HEK293 (cell line): ENCODE measurements around the gene BCAR1.

Experiments
- CTCF ChIA-PET: fragments of 350-600 bp; formaldehyde crosslinking; extraction: SDS; loops from one replicate; lab custom pipeline; 2021; ENCODE audit warnings: antibody characterized with exemption; lab: Yijun Ruan, JAX
- POLR2A ChIA-PET: fragments of 300-600 bp; formaldehyde crosslinking; extraction: SDS; loops from one replicate; lab custom pipeline; 2020; ENCODE audit warnings: antibody characterized with exemption, inconsistent platforms; lab: Yijun Ruan, JAX
- H3K27ac ChIP-seq: fragments of 200-500 bp; sonication (Bioruptor generic); 2 replicates; pipeline ENCODE4 v1.5.1; 2014; ENCODE audit warnings: low read depth, low read length, control low read depth, inconsistent platforms; ENCODE audit errors: extremely low read depth
- H3K36me3 ChIP-seq, 2 experiments: fragments of 200-500 bp in 1 of 2; sonication (Bioruptor generic) in 1 of 2; 1 replicate in 1 of 2; 2 replicates in 1 of 2; pipeline ENCODE4 v1.5.1; 2014 to 2017; ENCODE audit warnings: inconsistent platforms in 2 of 2, low read length in 2 of 2; ENCODE audit not compliant: control insufficient read depth in 2 of 2, insufficient read depth in 1 of 2
- H3K4me1 ChIP-seq: fragments of 200-500 bp; sonication (Bioruptor generic); 2 replicates; pipeline ENCODE4 v1.5.1; 2014; ENCODE audit warnings: mild to moderate bottlenecking, low read length, inconsistent platforms; ENCODE audit not compliant: control insufficient read depth, insufficient read depth
- H3K4me3 ChIP-seq: 2 replicates; pipeline ENCODE4 v1.5.1; 2011; ENCODE audit warnings: low read depth, mild to moderate bottlenecking, control low read depth, low read length, moderate library complexity
- H3K9me3 ChIP-seq: fragments of 200-500 bp; sonication (Bioruptor generic); 2 replicates; pipeline ENCODE4 v1.5.1; 2014; ENCODE audit warnings: low read depth, low read length, inconsistent platforms; ENCODE audit not compliant: control insufficient read depth, insufficient read depth
- HOXA7 ChIP-seq: sonication (generic); formaldehyde crosslinking; IDR thresholded peaks from 2 replicates; pipeline ENCODE4 v1.8.1; 2022; ENCODE audit warnings: missing genetic modification reagents, borderline replicate concordance
- MYNN ChIP-seq: fragments of 450-650 bp; formaldehyde crosslinking; IDR thresholded peaks from 2 replicates; pipeline ENCODE4 v1.5.1; 2016; ENCODE audit warnings: missing biosample characterization, missing genetic modification characterization, borderline replicate concordance
- MZF1 ChIP-seq: fragments of 450-650 bp; formaldehyde crosslinking; IDR thresholded peaks from 2 replicates; pipeline ENCODE4 v1.5.1; 2017; ENCODE audit warnings: missing biosample characterization, missing genetic modification characterization, borderline replicate concordance
- TCF7L2 ChIP-seq: IDR thresholded peaks from 2 replicates; pipeline ENCODE4 v1.6.1; 2011; ENCODE audit warnings: low read depth, mild to moderate bottlenecking, inconsistent platforms, low read length, moderate library complexity, borderline replicate concordance
- YY2 ChIP-seq: fragments of 450-650 bp; formaldehyde crosslinking; IDR thresholded peaks from 2 replicates; pipeline ENCODE4 v1.5.1; 2016; ENCODE audit warnings: missing biosample characterization, missing genetic modification characterization
- ZBTB17 ChIP-seq: fragments of 450-650 bp; formaldehyde crosslinking; IDR thresholded peaks from 2 replicates; pipeline ENCODE4 v1.5.1; 2016; ENCODE audit warnings: missing biosample characterization, missing genetic modification characterization
- ZBTB21 ChIP-seq: fragments of 450-650 bp; formaldehyde crosslinking; IDR thresholded peaks from 2 replicates; pipeline ENCODE4 v1.5.1; 2017; ENCODE audit warnings: missing biosample characterization, missing genetic modification characterization
- ZBTB48 ChIP-seq: fragments of 450-650 bp; formaldehyde crosslinking; IDR thresholded peaks from 2 replicates; pipeline ENCODE4 v1.5.1; 2016; ENCODE audit warnings: missing biosample characterization, missing genetic modification characterization
- ZNF214 ChIP-seq: fragments of 450-650 bp; formaldehyde crosslinking; IDR thresholded peaks from 2 replicates; pipeline ENCODE4 v1.5.1; 2017; ENCODE audit warnings: missing biosample characterization, mild to moderate bottlenecking, missing genetic modification characterization, borderline replicate concordance
- ZNF221 ChIP-seq: fragments of 450-650 bp; formaldehyde crosslinking; IDR thresholded peaks from 2 replicates; pipeline ENCODE4 v1.5.1; 2017; ENCODE audit warnings: missing biosample characterization, missing genetic modification characterization, borderline replicate concordance
- ZNF274 ChIP-seq, 2 experiments: fragments of 200-500 bp in 1 of 2; fragments of 450-650 bp in 1 of 2; sonication (Bioruptor generic) in 1 of 2; formaldehyde crosslinking in 1 of 2; IDR thresholded peaks; 2 replicates each; pipeline versions ENCODE4 v1.5.1 to v1.6.1; 2014 to 2016; ENCODE audit warnings: borderline replicate concordance in 1 of 2, inconsistent platforms in 1 of 2, low read length in 1 of 2, missing biosample characterization in 1 of 2, missing genetic modification characterization in 1 of 2
- ZNF513 ChIP-seq: fragments of 450-650 bp; IDR thresholded peaks from 2 replicates; pipeline ENCODE4 v1.5.1; 2018; ENCODE audit warnings: missing biosample characterization, missing genetic modification characterization
- ZNF600 ChIP-seq: fragments of 450-650 bp; formaldehyde crosslinking; IDR thresholded peaks from 2 replicates; pipeline ENCODE4 v1.5.1; 2016; ENCODE audit warnings: missing biosample characterization, missing genetic modification characterization
- ZNF639 ChIP-seq: fragments of 450-650 bp; formaldehyde crosslinking; IDR thresholded peaks from 2 replicates; pipeline ENCODE4 v1.5.1; 2016; ENCODE audit warnings: missing biosample characterization, missing genetic modification characterization
- ZNF777 ChIP-seq: fragments of 450-650 bp; formaldehyde crosslinking; IDR thresholded peaks from 2 replicates; pipeline ENCODE4 v1.5.1; 2017; ENCODE audit warnings: missing biosample characterization, missing genetic modification characterization, borderline replicate concordance
- ZSCAN16 ChIP-seq: fragments of 450-650 bp; formaldehyde crosslinking; IDR thresholded peaks from 2 replicates; pipeline ENCODE4 v1.5.1; 2016; ENCODE audit warnings: missing biosample characterization, missing genetic modification characterization
- TF ChIP-seq, protein P1 (sequence below): fragments of 450-650 bp; formaldehyde crosslinking; IDR thresholded peaks from 2 replicates; pipeline ENCODE4 v1.5.1; 2016; ENCODE audit warnings: missing biosample characterization, missing genetic modification characterization
- TF ChIP-seq, protein P2 (sequence below): fragments of 450-650 bp; formaldehyde crosslinking; IDR thresholded peaks from 2 replicates; pipeline ENCODE4 v1.5.1; 2016; ENCODE audit warnings: missing biosample characterization, missing genetic modification characterization
- TF ChIP-seq, protein P3 (sequence below): fragments of 450-650 bp; formaldehyde crosslinking; IDR thresholded peaks from 2 replicates; pipeline ENCODE4 v1.5.1; 2016; ENCODE audit warnings: missing biosample characterization, missing genetic modification characterization

The BCAR1 gene

DNA sequence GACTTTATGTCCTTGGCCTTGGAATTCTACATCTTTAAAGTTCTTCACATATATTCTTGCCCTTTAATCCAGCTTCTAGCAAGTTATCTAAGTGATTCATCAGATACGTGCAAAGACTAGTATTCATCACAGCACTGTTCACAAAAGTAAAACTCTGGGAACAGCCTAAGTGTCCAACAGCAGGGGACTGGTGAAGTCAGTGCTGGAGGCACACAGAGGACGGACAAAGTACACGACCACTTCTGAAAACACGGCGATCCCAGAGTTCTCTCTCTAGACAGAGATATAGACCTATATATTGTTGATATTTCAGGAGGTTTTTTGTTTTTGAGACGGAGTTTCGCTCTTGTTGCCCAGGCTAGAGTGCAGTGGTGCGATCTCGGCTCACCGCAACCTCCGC, 19.9 kb downstream of the BCAR1 start:
- TF ChIP-seq ZBTB21 (tag by site-specific recombination) (no peak), MZF1 (tag by site-specific recombination) (peak; percentile 63; the same call in 1 of the 2 replicates)
- TF ChIP-seq, all 188 proteins: peak for 1
- no peaks in the 10 kb centered on the region for H3K4me1 ChIP-seq
- H3K4me3 ChIP-seq = no peak overlapping the region
- H3K36me3 ChIP-seq = peaks cover 8 to 77% of the 10 kb centered on the region in 2 experiments
- ChIA-PET POLR2A (no interaction called here), CTCF (interaction anchor here (0.6 to 1.2 kb wide), 3 partner anchors 33 to 383 kb away, joined by 3 read pairs; no protein-coding TSS in a partner anchor)
- no peaks in the 10 kb centered on the region for H3K9me3 ChIP-seq
- no peak overlapping the region for H3K27ac ChIP-seq

DNA sequence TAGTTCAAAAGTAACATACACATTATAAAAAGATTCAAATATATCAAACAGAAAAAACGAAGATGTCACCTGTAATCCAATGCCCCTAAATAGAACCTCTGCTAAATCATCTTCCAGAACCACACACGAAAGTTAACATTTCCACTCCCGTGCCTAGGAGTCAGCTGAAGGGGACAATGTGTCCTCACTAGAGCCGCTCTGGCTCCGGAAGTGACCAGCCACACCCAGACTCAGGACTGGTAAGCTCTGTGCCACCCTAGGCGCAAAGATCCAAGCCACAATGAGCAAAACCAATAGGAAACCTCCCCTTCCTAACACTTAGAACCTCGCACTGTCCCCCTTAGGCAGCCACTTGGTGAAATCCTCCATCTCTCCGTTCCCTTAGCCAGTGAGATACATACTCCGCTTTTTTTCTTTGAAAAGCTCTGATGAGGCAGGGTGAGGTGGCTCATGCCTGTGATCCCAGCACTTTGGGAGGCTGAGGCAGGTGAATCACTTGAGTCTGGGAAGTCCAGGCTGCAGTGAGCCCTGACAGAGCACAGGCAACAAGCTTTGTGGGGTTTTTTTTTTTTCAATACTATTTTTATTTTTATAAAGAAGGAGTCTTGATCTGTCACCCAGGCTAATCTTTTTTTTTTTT, 20.8 kb downstream of the BCAR1 start:
- ChIA-PET POLR2A (no interaction called here), CTCF (interaction anchor here (0.5 kb wide), 1 partner anchor 308 kb away, joined by 4 read pairs; no protein-coding TSS in a partner anchor)

More for the DNA sequence above, 20.8 kb downstream of the BCAR1 start:
- Histone ChIP-seq H3K36me3 (peaks cover 8 to 68% of the 10 kb centered on the region in 2 experiments), H3K4me1 (no peaks in the 10 kb centered on the region), H3K27ac (no peak overlapping the region), H3K9me3 (no peaks in the 10 kb centered on the region), H3K4me3 (no peak overlapping the region)
- TF ChIP-seq MYNN (tag by site-specific recombination) (no peak), ZNF777 (no peak), ZNF221 (tag by site-specific recombination) (no peak), ZBTB17 (tag by site-specific recombination) (no peak), YY2 (tag by site-specific recombination) (no peak), ZBTB48 (tag by site-specific recombination) (no peak), ZSCAN16 (tag by site-specific recombination) (no peak), TCF7L2 (no peak), HOXA7 (CRISPR knock-in tag) (no peak), ZNF513 (tag by site-specific recombination) (no peak), ZNF274 (IDR thresholded peaks at IDR 0.05; ENCODE audit: low read length) (no peak), ZNF274 (tag by site-specific recombination; IDR thresholded peaks at IDR 0.05; ENCODE audit: borderline replicate concordance) (no peak), ZNF639 (no peak), ZNF214 (tag by site-specific recombination) (no peak), ZNF600 (tag by site-specific recombination) (no peak)
- TF ChIP-seq, protein P1, sequence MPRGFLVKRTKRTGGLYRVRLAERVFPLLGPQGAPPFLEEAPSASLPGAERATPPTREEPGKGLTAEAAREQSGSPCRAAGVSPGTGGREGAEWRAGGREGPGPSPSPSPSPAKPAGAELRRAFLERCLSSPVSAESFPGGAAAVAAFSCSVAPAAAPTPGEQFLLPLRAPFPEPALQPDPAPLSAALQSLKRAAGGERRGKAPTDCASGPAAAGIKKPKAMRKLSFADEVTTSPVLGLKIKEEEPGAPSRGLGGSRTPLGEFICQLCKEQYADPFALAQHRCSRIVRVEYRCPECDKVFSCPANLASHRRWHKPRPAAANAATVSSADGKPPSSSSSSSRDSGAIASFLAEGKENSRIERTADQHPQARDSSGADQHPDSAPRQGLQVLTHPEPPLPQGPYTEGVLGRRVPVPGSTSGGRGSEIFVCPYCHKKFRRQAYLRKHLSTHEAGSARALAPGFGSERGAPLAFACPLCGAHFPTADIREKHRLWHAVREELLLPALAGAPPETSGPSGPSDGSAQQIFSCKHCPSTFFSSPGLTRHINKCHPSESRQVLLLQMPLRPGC (tag by site-specific recombination) = no peak
- TF ChIP-seq, protein P2, sequence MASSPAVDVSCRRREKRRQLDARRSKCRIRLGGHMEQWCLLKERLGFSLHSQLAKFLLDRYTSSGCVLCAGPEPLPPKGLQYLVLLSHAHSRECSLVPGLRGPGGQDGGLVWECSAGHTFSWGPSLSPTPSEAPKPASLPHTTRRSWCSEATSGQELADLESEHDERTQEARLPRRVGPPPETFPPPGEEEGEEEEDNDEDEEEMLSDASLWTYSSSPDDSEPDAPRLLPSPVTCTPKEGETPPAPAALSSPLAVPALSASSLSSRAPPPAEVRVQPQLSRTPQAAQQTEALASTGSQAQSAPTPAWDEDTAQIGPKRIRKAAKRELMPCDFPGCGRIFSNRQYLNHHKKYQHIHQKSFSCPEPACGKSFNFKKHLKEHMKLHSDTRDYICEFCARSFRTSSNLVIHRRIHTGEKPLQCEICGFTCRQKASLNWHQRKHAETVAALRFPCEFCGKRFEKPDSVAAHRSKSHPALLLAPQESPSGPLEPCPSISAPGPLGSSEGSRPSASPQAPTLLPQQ (tag by site-specific recombination) = no peak
- TF ChIP-seq, protein P3, sequence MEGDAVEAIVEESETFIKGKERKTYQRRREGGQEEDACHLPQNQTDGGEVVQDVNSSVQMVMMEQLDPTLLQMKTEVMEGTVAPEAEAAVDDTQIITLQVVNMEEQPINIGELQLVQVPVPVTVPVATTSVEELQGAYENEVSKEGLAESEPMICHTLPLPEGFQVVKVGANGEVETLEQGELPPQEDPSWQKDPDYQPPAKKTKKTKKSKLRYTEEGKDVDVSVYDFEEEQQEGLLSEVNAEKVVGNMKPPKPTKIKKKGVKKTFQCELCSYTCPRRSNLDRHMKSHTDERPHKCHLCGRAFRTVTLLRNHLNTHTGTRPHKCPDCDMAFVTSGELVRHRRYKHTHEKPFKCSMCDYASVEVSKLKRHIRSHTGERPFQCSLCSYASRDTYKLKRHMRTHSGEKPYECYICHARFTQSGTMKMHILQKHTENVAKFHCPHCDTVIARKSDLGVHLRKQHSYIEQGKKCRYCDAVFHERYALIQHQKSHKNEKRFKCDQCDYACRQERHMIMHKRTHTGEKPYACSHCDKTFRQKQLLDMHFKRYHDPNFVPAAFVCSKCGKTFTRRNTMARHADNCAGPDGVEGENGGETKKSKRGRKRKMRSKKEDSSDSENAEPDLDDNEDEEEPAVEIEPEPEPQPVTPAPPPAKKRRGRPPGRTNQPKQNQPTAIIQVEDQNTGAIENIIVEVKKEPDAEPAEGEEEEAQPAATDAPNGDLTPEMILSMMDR (tag by site-specific recombination) = no peak
